ENCODE data around the gene SCFD2.

GRCh38 chr4:53066155-53066554 is 299.7 kb downstream of the SCFD2 start:
- no peak for TF ChIP-seq CTCF (IDR thresholded peaks at IDR 0.05)
- no peak for TF ChIP-seq POLR2A (IDR thresholded peaks at IDR 0.05)
